HepG2 (cell line): ENCODE measurements around the gene CNTN4. TPM values are rescaled to one million over a fixed set of nuclear protein-coding genes. Genes with fewer than 3 reads are reported as not detected.

Experiments used
- ATAC-seq: fragments of 200-7000 bp; cut with Tn5 transposase; 3 replicates; pipeline ENCODE4 v1.9.1; 2020; ENCODE audit warnings: mild to moderate bottlenecking, moderate library complexity
- BruUV-seq: library from RNA; stranded (reverse); fragments of 400-500 nt; replicated peaks from 2 replicates; lab custom pipeline; 2021; lab: Mats Ljungman, UMichigan
- CTCF ChIA-PET: fragments of 300-600 bp; formaldehyde crosslinking; extraction: SDS; loops from one replicate; lab custom pipeline; 2021; ENCODE audit warnings: low total read pairs, inconsistent platforms, low intra/inter-chr PET ratio; lab: Yijun Ruan, JAX
- POLR2A ChIA-PET: fragments of 350-600 bp; sonication (Branson Sonifier 250); formaldehyde crosslinking; loops from one replicate; lab custom pipeline; 2020; ENCODE audit warnings: antibody characterized with exemption, inconsistent platforms; lab: Yijun Ruan, JAX
- DNase-seq: peaks from one replicate; pipeline ENCODE4 v3.0.0-alpha.2; 2015; ENCODE audit warnings: low spot score
- FAIRE-seq: peaks from 3 replicates; lab custom pipeline; 2011; peaks lifted over from hg19 to GRCh38; lab: Jason Lieb, UNC
- H2AFZ ChIP-seq: one replicate; pipeline ENCODE4 v1.6.1; 2011; ENCODE audit warnings: low read length, inconsistent platforms
- H3K27ac ChIP-seq: fragments of 300-600 bp; 3 replicates; pipeline ENCODE4 v1.8.0; 2011; ENCODE audit warnings: mixed run types, mild to moderate bottlenecking, mixed read lengths, low read length, inconsistent platforms; ENCODE audit not compliant: insufficient read depth; ENCODE audit errors: extremely low read length
- H3K27me3 ChIP-seq, 2 experiments: fragments of 200-600 bp in 1 of 2; 2 replicates in 1 of 2; 3 replicates in 1 of 2; pipeline versions ENCODE4 v1.6.0 to v1.8.0; 2011; ENCODE audit warnings: low read length in 2 of 2, mild to moderate bottlenecking in 2 of 2, moderate library complexity in 2 of 2, inconsistent platforms in 1 of 2; ENCODE audit not compliant: insufficient read depth in 2 of 2, control insufficient read depth in 1 of 2
- H3K36me3 ChIP-seq, 2 experiments: fragments of 200-600 bp in 1 of 2; replicated peaks in 1 of 2; 2 replicates in 1 of 2; 3 replicates in 1 of 2; pipeline versions ENCODE4 v1.5.1 to v1.8.0; 2011; ENCODE audit warnings: low read length in 2 of 2, inconsistent platforms in 1 of 2; ENCODE audit not compliant: insufficient read depth in 2 of 2, control insufficient read depth in 1 of 2
- H3K4me1 ChIP-seq: 2 replicates; pipeline ENCODE4 v1.5.1; 2012; ENCODE audit warnings: low read length, inconsistent platforms; ENCODE audit not compliant: insufficient read depth
- H3K4me2 ChIP-seq: 2 replicates; pipeline ENCODE4 v1.6.0; 2011; ENCODE audit warnings: low read depth, low read length, inconsistent platforms
- H3K4me3 ChIP-seq, 3 experiments: fragments of 200-600 bp in 1 of 3; sonication (generic), shearing (Covaris generic) in 1 of 3; replicated peaks in 1 of 3; 2 replicates each; pipeline ENCODE4 v1.5.1; 2011 to 2016; ENCODE audit warnings: low read length in 3 of 3, inconsistent platforms in 2 of 3, low read depth in 2 of 3, mild to moderate bottlenecking in 2 of 3, control low read depth in 1 of 3, mixed read lengths in 1 of 3; ENCODE audit not compliant: insufficient read depth in 1 of 3
- H3K79me2 ChIP-seq: one replicate; pipeline ENCODE4 v1.6.1; 2011; ENCODE audit warnings: low read length, inconsistent platforms; ENCODE audit not compliant: insufficient read depth
- H3K9ac ChIP-seq: 2 replicates; pipeline ENCODE4 v1.6.0; 2011; ENCODE audit warnings: mild to moderate bottlenecking, low read depth, low read length, inconsistent platforms; ENCODE audit not compliant: insufficient read depth
- H3K9me3 ChIP-seq: 2 replicates; pipeline ENCODE4 v1.5.1; 2012; ENCODE audit warnings: mild to moderate bottlenecking, low read length
- H4K20me1 ChIP-seq: 2 replicates; pipeline ENCODE4 v1.6.0; 2011; ENCODE audit warnings: inconsistent platforms, mild to moderate bottlenecking, low read length, moderate library complexity; ENCODE audit not compliant: insufficient read depth
- ARHGAP35 ChIP-seq: sonication (generic); formaldehyde crosslinking; IDR thresholded peaks from 2 replicates; pipeline ENCODE4 v1.9.0; 2022; ENCODE audit warnings: mild to moderate bottlenecking, inconsistent platforms, moderate library complexity, missing genetic modification reagents, borderline replicate concordance
- CBFB ChIP-seq: sonication (generic); formaldehyde crosslinking; IDR thresholded peaks from 2 replicates; pipeline ENCODE4 v1.4.0; 2020; ENCODE audit warnings: missing genetic modification reagents
- GATAD1 ChIP-seq: IDR thresholded peaks from 2 replicates; pipeline ENCODE4 v1.6.1; 2016; ENCODE audit warnings: missing genetic modification reagents, missing compliant biosample characterization
- HDAC1 ChIP-seq: sonication (generic); formaldehyde crosslinking; IDR thresholded peaks from 2 replicates; pipeline ENCODE4 v1.5.1; 2020; ENCODE audit warnings: mild to moderate bottlenecking, missing genetic modification reagents
- KDM1A ChIP-seq: IDR thresholded peaks from 2 replicates; pipeline ENCODE4 v1.6.1; 2016; ENCODE audit warnings: missing compliant biosample characterization
- KDM2A ChIP-seq: sonication (generic); formaldehyde crosslinking; IDR thresholded peaks from 2 replicates; pipeline ENCODE4 v1.4.0; 2020; ENCODE audit warnings: low read depth, missing genetic modification reagents, borderline replicate concordance
- NFATC3 ChIP-seq: sonication (generic); formaldehyde crosslinking; IDR thresholded peaks from 2 replicates; pipeline ENCODE4 v1.5.1; 2020; ENCODE audit warnings: mild to moderate bottlenecking, missing genetic modification reagents
- NRL ChIP-seq: sonication (generic); formaldehyde crosslinking; IDR thresholded peaks from 2 replicates; pipeline ENCODE4 v1.5.0; 2020; ENCODE audit warnings: missing genetic modification reagents, mild to moderate bottlenecking, moderate library complexity, borderline replicate concordance
- ZFP82 ChIP-seq: sonication (generic); formaldehyde crosslinking; IDR thresholded peaks from 2 replicates; pipeline ENCODE4 v1.5.1; 2020; ENCODE audit warnings: mild to moderate bottlenecking, missing genetic modification reagents, borderline replicate concordance
- ZFY ChIP-seq: sonication (generic); formaldehyde crosslinking; IDR thresholded peaks from 2 replicates; pipeline ENCODE4 v1.4.0; 2020; ENCODE audit warnings: missing genetic modification reagents
- ZNF33B ChIP-seq: sonication (generic); formaldehyde crosslinking; IDR thresholded peaks from 2 replicates; pipeline ENCODE4 v1.5.1; 2020; ENCODE audit warnings: mild to moderate bottlenecking, missing genetic modification reagents
- ZNF441 ChIP-seq: sonication (generic); formaldehyde crosslinking; IDR thresholded peaks from 2 replicates; pipeline ENCODE4 v1.7.0; 2021; ENCODE audit warnings: missing genetic modification reagents, borderline replicate concordance
- ZNF629 ChIP-seq: sonication (generic); formaldehyde crosslinking; conservative IDR thresholded peaks from 2 replicates; pipeline ENCODE4 v1.5.0; 2020; ENCODE audit warnings: missing genetic modification reagents
- WGBS: methylation state at CpG from one replicate; pipeline ENCODE4 v1.1.6; 2017; ENCODE audit warnings: low lambda C conversion rate; 5-methylcytosine and 5-hydroxymethylcytosine counted together
- in situ Hi-C: cut with HindIII; loops from 2 replicates; pipeline ENCODE4 v1.10.0; 2017; ENCODE audit warnings: low pct_unique_long_range_greater_than_20kb; ENCODE audit not compliant: extremely low pct_ligation_motif_present
- intact Hi-C: fragments of 100-400 bp; cut with micrococcal nuclease; formaldehyde crosslinking; loops from one replicate; pipeline ENCODE4 v1.10.0; 2022; ENCODE audit not compliant: unreplicated experiment
- polyA plus RNA-seq, 8 experiments: library from polyadenylated mRNA; depleted of rRNA in 3 of 8; stranded (reverse) in 7 of 8; unstranded in 1 of 8; fragments of >200 nt; fragmentation: Illumina TruSeq in 4 of 8; extraction: Trizol in 4 of 8; gene quantifications; 2 replicates each; pipeline versions ENCODE4 v1.2.1 to v1.2.3, GENCODE V29; 2011 to 2016; ENCODE audit warnings: low read depth in 4 of 8, missing spikeins in 1 of 8, mixed read lengths in 1 of 8; ENCODE audit not compliant: insufficient read depth in 1 of 8
- total RNA-seq, 5 experiments: library from RNA; depleted of rRNA; stranded (reverse); fragments of >200 nt; fragmentation: Illumina TruSeq; extraction: Trizol; gene quantifications; 2 replicates each; pipeline ENCODE4 v1.2.3, GENCODE V29; 2016; ENCODE audit warnings: low read depth in 1 of 5

CNTN4 gene
- total and polyA plus RNA-seq, 2 of the 13 experiments (the other 11 are each of a cell fraction or from before 2014, with no cell fraction given) = 0.01 to 0.13 TPM

DNA sequence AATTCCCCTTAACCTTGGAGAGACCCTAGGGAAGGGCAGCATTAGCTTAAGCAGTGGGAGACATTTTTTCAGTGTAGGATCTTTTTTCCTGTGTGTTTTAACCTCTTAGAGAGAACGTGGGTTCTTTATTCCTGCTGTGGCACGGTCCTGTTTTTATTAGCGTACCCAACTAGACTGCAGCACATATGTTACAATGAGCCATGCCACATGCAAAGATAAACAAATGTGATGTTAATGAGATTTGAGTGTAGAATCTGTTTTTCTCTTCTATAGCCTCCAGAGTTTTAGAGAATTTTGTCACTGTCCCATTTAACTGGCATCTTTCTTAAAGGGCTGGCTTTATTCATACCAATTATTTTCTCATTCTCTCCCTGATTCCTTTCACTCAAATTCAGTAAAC is 347.5 kb downstream of the CNTN4 start:
- ATAC-seq (no peak), FAIRE-seq (no peak), DNase-seq (no peak)
- Histone ChIP-seq H3K36me3 (no peaks in the 10 kb centered on the region), H3K79me2 (no peaks in the 10 kb centered on the region), H3K9ac (no peak overlapping the region), H3K27me3 (no peaks in the 10 kb centered on the region), H3K27ac (no peak overlapping the region), H3K4me3 (no peak overlapping the region), H3K9me3 (no peaks in the 10 kb centered on the region), H3K4me2 (no peak overlapping the region), H4K20me1 (no peaks in the 10 kb centered on the region), H2AFZ (no peak overlapping the region), H3K4me1 (no peaks in the 10 kb centered on the region)
- intact Hi-C loops = no loop called here
- 10% methylated on average over 3 of the region's 3 CpGs for WGBS
- in situ Hi-C loops = no loop called here
- ChIA-PET CTCF (no interaction called here), POLR2A (no interaction called here)
- no TSS peak for BruUV-seq
- TF ChIP-seq HDAC1 (CRISPR knock-in tag) = no peak
- TF ChIP-seq GATAD1 (CRISPR knock-in tag) = no peak
- TF ChIP-seq NRL (CRISPR knock-in tag) = no peak
- no peak for TF ChIP-seq KDM2A (CRISPR knock-in tag)
- TF ChIP-seq CBFB (CRISPR knock-in tag) = no peak
- TF ChIP-seq ZFP82 (CRISPR knock-in tag) = no peak
- no peak for TF ChIP-seq NFATC3 (CRISPR knock-in tag)
- no peak for TF ChIP-seq ZFY
- TF ChIP-seq KDM1A = no peak
- no peak for TF ChIP-seq ZNF33B (CRISPR knock-in tag)
- no peak for TF ChIP-seq ZNF629 (CRISPR knock-in tag)
- no peak for TF ChIP-seq ARHGAP35
- TF ChIP-seq ZNF441 (CRISPR knock-in tag) = no peak
